Osteocyte (in vitro differentiated cells): ENCODE measurements around the gene WBP1L. TPM values are rescaled to one million over a fixed set of nuclear protein-coding genes. Genes with fewer than 3 reads are reported as not detected.
"Not testable (repeated sequence)": the region's sequence is repeated elsewhere in the genome, so short reads cannot be mapped to it uniquely, and the experiment has no call there.

Source experiments
- DNase-seq: peaks from one replicate; pipeline ENCODE4 v3.0.0; 2021; ENCODE audit warnings: mixed read lengths; ENCODE audit not compliant: unreplicated experiment; ENCODE audit errors: extremely low spot score
- H3K27ac Mint-ChIP-seq: one replicate; pipeline ENCODE4 v1.8.0; 2021; ENCODE audit warnings: mild to moderate bottlenecking, mixed read lengths; ENCODE audit not compliant: unreplicated experiment
- H3K27me3 Mint-ChIP-seq: one replicate; pipeline ENCODE4 v1.8.0; 2021; ENCODE audit warnings: mixed read lengths; ENCODE audit not compliant: unreplicated experiment
- H3K36me3 Mint-ChIP-seq: one replicate; pipeline ENCODE4 v1.8.0; 2021; ENCODE audit warnings: mixed read lengths; ENCODE audit not compliant: unreplicated experiment
- H3K4me1 Mint-ChIP-seq: one replicate; pipeline ENCODE4 v1.8.0; 2021; ENCODE audit warnings: mixed read lengths; ENCODE audit not compliant: unreplicated experiment
- H3K4me3 Mint-ChIP-seq: one replicate; pipeline ENCODE4 v1.8.0; 2021; ENCODE audit warnings: mild to moderate bottlenecking, moderate library complexity, mixed read lengths; ENCODE audit not compliant: unreplicated experiment
- H3K9me3 Mint-ChIP-seq: one replicate; pipeline ENCODE4 v1.8.0; 2021; ENCODE audit warnings: mixed read lengths; ENCODE audit not compliant: unreplicated experiment
- CTCF ChIP-seq: fragments of 200-600 bp; sonication (generic); IDR thresholded peaks from 2 replicates; pipeline ENCODE4 v1.5.0; 2021; ENCODE audit warnings: antibody characterized with exemption, mild to moderate bottlenecking, moderate library complexity
- total RNA-seq: library from RNA; stranded (reverse); gene quantifications from 2 replicates; pipeline ENCODE4 v1.2.1, GENCODE V29; 2021

Gene WBP1L
- total RNA-seq, 1 donor from 2014 or later = 66.7 TPM

GRCh38 chr10:102841827-102842345, 98.1 kb downstream of the WBP1L start:
- H3K9me3 Mint-ChIP-seq = peaks cover 22% of the 10 kb centered on the region

GRCh38 chr10:102843139-102843538, 99.4 kb downstream of the WBP1L start:
- peaks cover 17% of the 10 kb centered on the region for H3K9me3 Mint-ChIP-seq
- H3K27me3 Mint-ChIP-seq = peaks cover 47% of the 10 kb centered on the region
- not testable (repeated sequence) for DNase-seq, H3K27ac Mint-ChIP-seq, H3K4me3 Mint-ChIP-seq, H3K4me1 Mint-ChIP-seq, H3K36me3 Mint-ChIP-seq

More at GRCh38 chr10:102841827-102842345, 98.1 kb downstream of the WBP1L start:
- no peak for TF ChIP-seq CTCF
- no peak for DNase-seq
- Mint-ChIP-seq H3K36me3 (peaks cover 4% of the 10 kb centered on the region), H3K27me3 (peaks cover 47% of the 10 kb centered on the region), H3K4me1 (peaks cover 4% of the 10 kb centered on the region), H3K27ac (no peak overlapping the region), H3K4me3 (no peak overlapping the region)

GRCh38 chr10:102844190-102844776, 100.5 kb downstream of the WBP1L start:
- not testable (repeated sequence) for H3K9me3 Mint-ChIP-seq, H3K4me1 Mint-ChIP-seq, H3K36me3 Mint-ChIP-seq, DNase-seq, H3K4me3 Mint-ChIP-seq, H3K27ac Mint-ChIP-seq
- H3K27me3 Mint-ChIP-seq = peaks cover 41% of the 10 kb centered on the region

GRCh38 chr10:102845352-102845902, 101.7 kb downstream of the WBP1L start:
- H3K4me1 Mint-ChIP-seq = no peaks in the 10 kb centered on the region
- no peak for TF ChIP-seq CTCF
- H3K9me3 Mint-ChIP-seq = peaks cover 8% of the 10 kb centered on the region
- peaks cover 30% of the 10 kb centered on the region for H3K27me3 Mint-ChIP-seq
- H3K4me3 Mint-ChIP-seq = no peak overlapping the region
- H3K27ac Mint-ChIP-seq = no peak overlapping the region
- no peaks in the 10 kb centered on the region for H3K36me3 Mint-ChIP-seq
- DNase-seq = no peak

- Mint-ChIP-seq H3K9me3 (no peaks in the 10 kb centered on the region), H3K36me3 (no peaks in the 10 kb centered on the region), H3K4me1 (peaks cover 3% of the 10 kb centered on the region), H3K27me3 (no peaks in the 10 kb centered on the region), H3K27ac (no peak overlapping the region), H3K4me3 (no peak overlapping the region)
- no peak for TF ChIP-seq CTCF
- no peak for DNase-seq
Measured at GRCh38 chr10:102850025-102850518, 106.3 kb downstream of the WBP1L start.

- not testable (repeated sequence) for H3K27ac Mint-ChIP-seq, H3K4me3 Mint-ChIP-seq, DNase-seq, H3K9me3 Mint-ChIP-seq, H3K27me3 Mint-ChIP-seq, H3K36me3 Mint-ChIP-seq
- H3K4me1 Mint-ChIP-seq = peaks cover 25% of the 10 kb centered on the region
Measured at GRCh38 chr10:102853237-102853636, 109.5 kb downstream of the WBP1L start.

GRCh38 chr10:102855731-102856436, 112.1 kb downstream of the WBP1L start:
- H3K27me3 Mint-ChIP-seq, H3K36me3 Mint-ChIP-seq, H3K9me3 Mint-ChIP-seq: not testable (repeated sequence)
- H3K27ac Mint-ChIP-seq = peak overlapping the region; percentile 91
- H3K4me1 Mint-ChIP-seq = peaks cover 25% of the 10 kb centered on the region
- DNase-seq = peak; percentile 89
- H3K4me3 Mint-ChIP-seq = peak overlapping the region; percentile 60
